ENCODE results near the gene TMEM14B.

TMEM14B gene

DNA sequence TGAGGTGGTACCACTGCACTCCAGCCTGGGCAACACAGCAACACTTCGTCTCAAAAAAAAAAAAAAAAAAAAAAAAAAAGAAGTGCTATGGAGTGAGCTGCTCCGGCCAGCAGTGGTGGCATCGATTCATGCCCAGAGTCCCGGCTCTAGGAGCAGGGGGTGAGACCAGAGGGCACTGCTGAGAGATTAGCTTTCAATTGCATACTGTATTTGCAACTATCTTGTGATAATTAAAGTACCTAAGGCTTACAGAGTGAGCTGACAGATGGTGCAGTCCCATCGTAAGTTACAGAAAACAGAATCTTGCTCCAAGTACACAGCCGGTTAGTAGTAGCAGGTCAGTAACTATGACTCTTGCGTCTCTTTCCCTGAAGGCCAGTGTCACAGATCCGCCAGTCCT, 31.5 kb downstream of the TMEM14B start:
- Histone ChIP-seq H3K36me3 (ENCODE audit: insufficient read depth, low read length) (peaks cover 3% of the 10 kb centered on the region; the same call in 1 of the 2 replicates), H3K9ac (ENCODE audit: low read length) (no peak overlapping the region), H3K27me3 (ENCODE audit: insufficient read depth, low read length) (no peaks in the 10 kb centered on the region), H3K27ac (ENCODE audit: low read depth, low read length, poor library complexity, severe bottlenecking) (no peak overlapping the region), H4K20me1 (ENCODE audit: insufficient read depth, low read length) (no peaks in the 10 kb centered on the region), H3K4me2 (ENCODE audit: low read length) (no peak overlapping the region), H3F3A (ENCODE audit: insufficient read depth, low read length) (no peaks in the 10 kb centered on the region), H3K4me3 (ENCODE audit: low read depth, low read length, poor library complexity, severe bottlenecking) (no peak overlapping the region), H3K79me2 (ENCODE audit: insufficient read depth, low read length) (no peaks in the 10 kb centered on the region), H2AFZ (ENCODE audit: low read length) (no peak overlapping the region), H3K4me1 (ENCODE audit: insufficient read depth, low read length, severe bottlenecking) (no peaks in the 10 kb centered on the region), H3K9me2 (ENCODE audit: low read depth, low read length) (no peaks in the 10 kb centered on the region), H3K9me3 (ENCODE audit: low read length) (no peaks in the 10 kb centered on the region)
- no peak for TF ChIP-seq EZH2 (IDR thresholded peaks at IDR 0.05; ENCODE audit: borderline replicate concordance, low read length)
- TF ChIP-seq, protein P1, sequence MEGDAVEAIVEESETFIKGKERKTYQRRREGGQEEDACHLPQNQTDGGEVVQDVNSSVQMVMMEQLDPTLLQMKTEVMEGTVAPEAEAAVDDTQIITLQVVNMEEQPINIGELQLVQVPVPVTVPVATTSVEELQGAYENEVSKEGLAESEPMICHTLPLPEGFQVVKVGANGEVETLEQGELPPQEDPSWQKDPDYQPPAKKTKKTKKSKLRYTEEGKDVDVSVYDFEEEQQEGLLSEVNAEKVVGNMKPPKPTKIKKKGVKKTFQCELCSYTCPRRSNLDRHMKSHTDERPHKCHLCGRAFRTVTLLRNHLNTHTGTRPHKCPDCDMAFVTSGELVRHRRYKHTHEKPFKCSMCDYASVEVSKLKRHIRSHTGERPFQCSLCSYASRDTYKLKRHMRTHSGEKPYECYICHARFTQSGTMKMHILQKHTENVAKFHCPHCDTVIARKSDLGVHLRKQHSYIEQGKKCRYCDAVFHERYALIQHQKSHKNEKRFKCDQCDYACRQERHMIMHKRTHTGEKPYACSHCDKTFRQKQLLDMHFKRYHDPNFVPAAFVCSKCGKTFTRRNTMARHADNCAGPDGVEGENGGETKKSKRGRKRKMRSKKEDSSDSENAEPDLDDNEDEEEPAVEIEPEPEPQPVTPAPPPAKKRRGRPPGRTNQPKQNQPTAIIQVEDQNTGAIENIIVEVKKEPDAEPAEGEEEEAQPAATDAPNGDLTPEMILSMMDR (IDR thresholded peaks at IDR 0.05; ENCODE audit: low read length), result no peak

DNA sequence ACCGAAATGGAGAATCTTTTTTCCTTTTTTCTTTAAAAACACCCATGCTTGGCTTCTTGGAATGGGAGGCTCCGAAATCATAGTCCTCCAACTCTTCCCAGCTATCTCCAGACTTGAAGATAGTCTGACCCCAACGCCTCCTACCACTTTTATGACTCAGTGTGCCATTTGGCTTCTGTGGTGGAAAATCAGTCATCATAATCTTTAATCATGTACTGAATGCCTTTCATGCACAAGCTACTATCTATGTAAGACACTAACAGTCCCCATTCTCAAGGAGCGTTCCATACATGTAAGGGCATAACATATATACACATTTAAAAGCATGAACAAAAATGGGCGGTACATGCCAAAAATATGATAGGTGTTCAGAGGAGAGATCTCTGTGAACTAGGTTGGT, 44.1 kb downstream of the TMEM14B start:
- no peaks in the 10 kb centered on the region for H3K27me3 ChIP-seq (ENCODE audit: insufficient read depth, low read length)
- no peaks in the 10 kb centered on the region for H3K4me1 ChIP-seq (ENCODE audit: insufficient read depth, low read length, severe bottlenecking)
- no peak overlapping the region for H3K9ac ChIP-seq (ENCODE audit: low read length)
- H3K36me3 ChIP-seq (ENCODE audit: insufficient read depth, low read length), result no peaks in the 10 kb centered on the region
- H3F3A ChIP-seq (ENCODE audit: insufficient read depth, low read length), result no peaks in the 10 kb centered on the region
- no peaks in the 10 kb centered on the region for H3K9me2 ChIP-seq (ENCODE audit: low read depth, low read length)
- H3K79me2 ChIP-seq (ENCODE audit: insufficient read depth, low read length), result no peaks in the 10 kb centered on the region
- H4K20me1 ChIP-seq (ENCODE audit: insufficient read depth, low read length), result no peaks in the 10 kb centered on the region
- no peak overlapping the region for H3K4me2 ChIP-seq (ENCODE audit: low read length)
- H3K27ac ChIP-seq (ENCODE audit: low read depth, low read length, poor library complexity, severe bottlenecking), result no peak overlapping the region
- H3K9me3 ChIP-seq (ENCODE audit: low read length), result no peaks in the 10 kb centered on the region
- TF ChIP-seq, protein P1 (IDR thresholded peaks at IDR 0.05; ENCODE audit: low read length), result no peak
- TF ChIP-seq EZH2 (IDR thresholded peaks at IDR 0.05; ENCODE audit: borderline replicate concordance, low read length), result no peak
- no peak overlapping the region for H2AFZ ChIP-seq (ENCODE audit: low read length)
- no peak overlapping the region for H3K4me3 ChIP-seq (ENCODE audit: low read depth, low read length, poor library complexity, severe bottlenecking)

DNA sequence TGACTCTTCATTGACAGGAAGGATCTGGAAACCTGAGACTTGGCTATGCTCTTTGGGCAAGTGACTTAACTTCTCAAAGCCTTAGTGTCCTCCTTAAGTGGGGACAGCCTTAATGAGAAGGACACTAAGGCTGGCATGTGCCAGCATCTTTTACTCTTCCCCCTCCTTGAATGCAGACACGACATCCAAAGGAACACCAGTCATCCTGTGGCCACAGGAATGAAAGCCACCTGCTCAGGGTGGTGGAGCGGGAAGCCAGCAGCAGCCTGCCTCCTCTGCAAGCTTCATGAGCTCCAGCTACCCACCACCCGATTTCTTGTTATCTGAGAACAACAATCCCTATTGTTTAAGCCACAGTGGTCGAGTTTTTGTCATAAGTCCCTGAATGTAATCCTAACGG, 44.5 kb downstream of the TMEM14B start:
- Histone ChIP-seq H3K27me3 (ENCODE audit: insufficient read depth, low read length) (no peaks in the 10 kb centered on the region), H2AFZ (ENCODE audit: low read length) (no peak overlapping the region), H4K20me1 (ENCODE audit: insufficient read depth, low read length) (no peaks in the 10 kb centered on the region), H3K4me1 (ENCODE audit: insufficient read depth, low read length, severe bottlenecking) (no peaks in the 10 kb centered on the region), H3K4me2 (ENCODE audit: low read length) (no peak overlapping the region), H3K79me2 (ENCODE audit: insufficient read depth, low read length) (no peaks in the 10 kb centered on the region), H3K9me2 (ENCODE audit: low read depth, low read length) (no peaks in the 10 kb centered on the region), H3K4me3 (ENCODE audit: low read depth, low read length, poor library complexity, severe bottlenecking) (no peak overlapping the region), H3K27ac (ENCODE audit: low read depth, low read length, poor library complexity, severe bottlenecking) (no peak overlapping the region), H3K9ac (ENCODE audit: low read length) (no peak overlapping the region), H3F3A (ENCODE audit: insufficient read depth, low read length) (no peaks in the 10 kb centered on the region), H3K9me3 (ENCODE audit: low read length) (no peaks in the 10 kb centered on the region), H3K36me3 (ENCODE audit: insufficient read depth, low read length) (no peaks in the 10 kb centered on the region)
- no peak for TF ChIP-seq EZH2 (IDR thresholded peaks at IDR 0.05; ENCODE audit: borderline replicate concordance, low read length)

DNA sequence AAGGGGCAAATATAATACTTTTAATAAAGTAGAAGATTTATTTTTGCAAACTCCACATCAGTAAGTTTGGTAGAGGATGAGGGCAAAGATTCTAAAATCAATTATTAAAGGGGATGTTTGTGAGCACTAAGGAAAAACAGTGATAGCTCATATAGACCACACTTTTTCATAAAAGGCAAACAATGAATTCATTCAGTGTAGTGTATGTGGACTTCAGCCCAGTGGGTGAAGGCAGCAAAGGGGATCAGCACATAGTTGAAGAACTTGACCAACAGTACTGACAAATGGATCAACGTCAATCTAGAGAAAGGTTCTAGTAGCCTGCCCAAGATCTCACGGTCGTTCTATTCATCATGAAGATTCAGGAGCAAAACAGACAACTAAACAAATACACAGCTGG, 45.4 kb downstream of the TMEM14B start:
- H3K27me3 ChIP-seq (ENCODE audit: insufficient read depth, low read length), result no peaks in the 10 kb centered on the region
- no peaks in the 10 kb centered on the region for H3K36me3 ChIP-seq (ENCODE audit: insufficient read depth, low read length)
- TF ChIP-seq, protein P1 (IDR thresholded peaks at IDR 0.05; ENCODE audit: low read length), result no peak
- TF ChIP-seq EZH2 (IDR thresholded peaks at IDR 0.05; ENCODE audit: borderline replicate concordance, low read length), result no peak
- H3K4me3 ChIP-seq (ENCODE audit: low read depth, low read length, poor library complexity, severe bottlenecking), result no peak overlapping the region
- no peak overlapping the region for H3K27ac ChIP-seq (ENCODE audit: low read depth, low read length, poor library complexity, severe bottlenecking)
- no peaks in the 10 kb centered on the region for H3K79me2 ChIP-seq (ENCODE audit: insufficient read depth, low read length)
- no peak overlapping the region for H3K9ac ChIP-seq (ENCODE audit: low read length)
- H3F3A ChIP-seq (ENCODE audit: insufficient read depth, low read length), result no peaks in the 10 kb centered on the region
- no peak overlapping the region for H2AFZ ChIP-seq (ENCODE audit: low read length)
- no peaks in the 10 kb centered on the region for H3K9me2 ChIP-seq (ENCODE audit: low read depth, low read length)
- no peak overlapping the region for H3K4me2 ChIP-seq (ENCODE audit: low read length)
- no peaks in the 10 kb centered on the region for H3K9me3 ChIP-seq (ENCODE audit: low read length)
- H3K4me1 ChIP-seq (ENCODE audit: insufficient read depth, low read length, severe bottlenecking), result no peaks in the 10 kb centered on the region
- H4K20me1 ChIP-seq (ENCODE audit: insufficient read depth, low read length), result no peaks in the 10 kb centered on the region
